A549 (cell line): Measurements from ENCODE around the gene MAP7D3. TPM values are rescaled to one million over a fixed set of nuclear protein-coding genes. Genes with fewer than 3 reads are reported as not detected.

Source experiments
- ATAC-seq, 2 experiments: fragments of 200-7000 bp in 1 of 2; fragments of >200 bp in 1 of 2; cut with Nextera tagmentation in 1 of 2; cut with Tn5 transposase in 1 of 2; 3 replicates each; pipeline versions ENCODE4 v1.8.0 to v1.9.1; 2018 to 2020; ENCODE audit warnings: mild to moderate bottlenecking in 1 of 2, moderate library complexity in 1 of 2
- CTCF ChIA-PET: fragments of 300-600 bp; sonication (Branson Sonifier 250); formaldehyde crosslinking; extraction: SDS; loops from one replicate; lab custom pipeline; 2021; ENCODE audit warnings: antibody characterized with exemption, inconsistent platforms; lab: Yijun Ruan, JAX
- POLR2A ChIA-PET: fragments of 350-600 bp; formaldehyde crosslinking; extraction: SDS; loops from one replicate; lab custom pipeline; 2021; ENCODE audit warnings: antibody characterized with exemption, inconsistent platforms; lab: Yijun Ruan, JAX
- DNase-seq, 2 experiments: peaks; one replicate each; pipeline versions ENCODE4 v3.0.0 to v3.0.0-alpha.2; 2011 to 2016; ENCODE audit warnings: low read depth in 1 of 2, low spot score in 1 of 2
- FAIRE-seq: peaks from 2 replicates; lab custom pipeline; 2011; peaks lifted over from hg19 to GRCh38; lab: Jason Lieb, UNC
- H3K27ac ChIP-seq, 2 experiments: fragments of >200 bp; sonication (Bioruptor Twin); formaldehyde crosslinking; 3 replicates each; pipeline ENCODE4 v1.5.1; 2016 to 2017
- H3K4me1 ChIP-seq: fragments of >200 bp; sonication (Bioruptor Twin); formaldehyde crosslinking; 3 replicates; pipeline ENCODE4 v1.6.1; 2016
- H3K4me2 ChIP-seq: fragments of >200 bp; sonication (Bioruptor Twin); formaldehyde crosslinking; 3 replicates; pipeline ENCODE4 v1.6.1; 2016
- H3K4me3 ChIP-seq: fragments of >200 bp; sonication (Bioruptor Twin); formaldehyde crosslinking; 3 replicates; pipeline ENCODE4 v1.5.1; 2016
- H3K9me3 ChIP-seq: fragments of >200 bp; sonication (Bioruptor Twin); formaldehyde crosslinking; 3 replicates; pipeline ENCODE4 v1.6.1; 2016
- CEBPB ChIP-seq, 2 experiments: fragments of >200 bp in 1 of 2; sonication (Bioruptor Twin) in 1 of 2; formaldehyde crosslinking in 1 of 2; IDR thresholded peaks; 2 replicates each; pipeline ENCODE4 v1.6.1; 2012 to 2016
- CHD2 ChIP-seq: fragments of 150-350 bp; IDR thresholded peaks from 2 replicates; pipeline ENCODE4 v1.6.1; 2014; ENCODE audit warnings: low read length; ENCODE audit not compliant: partially characterized antibody
- EHMT2 ChIP-seq: fragments of 200-600 bp; sonication (generic); IDR thresholded peaks from 2 replicates; pipeline ENCODE4 v1.6.1; 2016; ENCODE audit warnings: antibody characterized with exemption, low read depth, mild to moderate bottlenecking, moderate library complexity
- FOSB ChIP-seq: fragments of 250-450 bp; sonication (Bioruptor Pico); IDR thresholded peaks from 2 replicates; pipeline ENCODE4 v1.5.0; 2020; ENCODE audit warnings: mild to moderate bottlenecking, moderate library complexity
- FOSL2 ChIP-seq, 2 experiments: fragments of 450-650 bp in 1 of 2; fragments of >200 bp in 1 of 2; sonication (Bioruptor Twin) in 1 of 2; formaldehyde crosslinking; IDR thresholded peaks; 2 replicates each; pipeline versions ENCODE4 v1.5.0 to v1.6.1; 2016 to 2020; ENCODE audit warnings: mild to moderate bottlenecking in 1 of 2, moderate library complexity in 1 of 2
- FOXS1 ChIP-seq: fragments of 250-450 bp; sonication (Bioruptor Pico); IDR thresholded peaks from 2 replicates; pipeline ENCODE4 v1.5.0; 2020; ENCODE audit warnings: mild to moderate bottlenecking, moderate library complexity
- HEYL ChIP-seq: fragments of 250-450 bp; sonication (Bioruptor Pico); IDR thresholded peaks from 2 replicates; pipeline ENCODE4 v1.8.0; 2021; ENCODE audit warnings: mild to moderate bottlenecking, moderate library complexity
- JUNB ChIP-seq: fragments of >200 bp; sonication (Bioruptor Twin); formaldehyde crosslinking; IDR thresholded peaks from 2 replicates; pipeline ENCODE4 v1.6.1; 2016
- MAZ ChIP-seq: fragments of 150-350 bp; IDR thresholded peaks from 2 replicates; pipeline ENCODE4 v1.6.1; 2014; ENCODE audit warnings: antibody characterized with exemption, low read depth, low read length, borderline replicate concordance
- NFE2L2 ChIP-seq: fragments of 150-350 bp; conservative IDR thresholded peaks from 2 replicates; pipeline ENCODE4 v1.6.1; 2014; ENCODE audit warnings: low read length
- NPAS2 ChIP-seq: fragments of 250-450 bp; sonication (Bioruptor Pico); IDR thresholded peaks from 2 replicates; pipeline ENCODE4 v1.8.0; 2022; ENCODE audit warnings: mild to moderate bottlenecking, moderate library complexity, borderline replicate concordance
- RARB ChIP-seq: fragments of 250-450 bp; sonication (Bioruptor Pico); IDR thresholded peaks from 2 replicates; pipeline ENCODE4 v1.8.0; 2021; ENCODE audit warnings: mild to moderate bottlenecking, moderate library complexity
- RCOR1 ChIP-seq: fragments of 150-350 bp; IDR thresholded peaks from 2 replicates; pipeline ENCODE4 v1.6.1; 2014; ENCODE audit warnings: antibody characterized with exemption, low read length, low read depth
- RFX5 ChIP-seq: fragments of 450-650 bp; IDR thresholded peaks from 2 replicates; pipeline ENCODE4 v1.7.1; 2014; ENCODE audit warnings: antibody characterized with exemption, mild to moderate bottlenecking, moderate library complexity
- SMC3 ChIP-seq: fragments of >200 bp; sonication (Bioruptor Twin); formaldehyde crosslinking; IDR thresholded peaks from 3 replicates; pipeline ENCODE4 v1.6.1; 2018; ENCODE audit warnings: inconsistent platforms
- SREBF2 ChIP-seq: fragments of 450-650 bp; IDR thresholded peaks from 2 replicates; pipeline ENCODE4 v1.6.1; 2014; ENCODE audit warnings: mild to moderate bottlenecking, moderate library complexity
- TP53 ChIP-seq: fragments of 250-450 bp; sonication (Bioruptor Pico); IDR thresholded peaks from 2 replicates; pipeline ENCODE4 v1.5.0; 2021; ENCODE audit warnings: mild to moderate bottlenecking, moderate library complexity
- ZFP36 ChIP-seq: fragments of 450-650 bp; IDR thresholded peaks from 2 replicates; pipeline ENCODE4 v1.6.1; 2014; ENCODE audit warnings: borderline replicate concordance; ENCODE audit not compliant: partially characterized antibody
- ZSCAN20 ChIP-seq: fragments of 250-450 bp; sonication (Bioruptor Pico); IDR thresholded peaks from 2 replicates; pipeline ENCODE4 v1.8.0; 2022; ENCODE audit warnings: mild to moderate bottlenecking, moderate library complexity
- WGBS: methylation state at CpG from one replicate; pipeline ENCODE4 v1.1.6; 2017; ENCODE audit errors: missing lambda C conversion rate; 5-methylcytosine and 5-hydroxymethylcytosine counted together
- polyA plus RNA-seq, 4 experiments: library from polyadenylated mRNA; depleted of rRNA in 3 of 4; stranded (reverse); fragments of >200 nt; fragmentation: RNase III in 1 of 4; extraction: RNeasy Plus Mini Kit Qiagen cat#74134 plus additional on column Dnase treatment in 1 of 4; gene quantifications; 2 replicates in 3 of 4; 3 replicates in 1 of 4; pipeline ENCODE4 v1.2.3, GENCODE V29; 2011 to 2017
- TF ChIP-seq, protein P1 (sequence below): fragments of 250-450 bp; sonication (Bioruptor Pico); IDR thresholded peaks from 2 replicates; pipeline ENCODE4 v1.5.0; 2020; ENCODE audit warnings: low read depth, mild to moderate bottlenecking, moderate library complexity
- TF ChIP-seq, protein P2 (sequence below): IDR thresholded peaks from 2 replicates; pipeline ENCODE4 v1.6.1; 2012
- TF ChIP-seq, protein P3 (sequence below): fragments of >200 bp; sonication (Bioruptor Twin); formaldehyde crosslinking; IDR thresholded peaks from 2 replicates; pipeline ENCODE4 v1.6.1; 2016
- TF ChIP-seq, protein P4 (sequence below): IDR thresholded peaks from 2 replicates; pipeline ENCODE4 v1.6.1; 2012; ENCODE audit warnings: low read depth, borderline replicate concordance

Gene MAP7D3
- polyA plus RNA-seq, 2 of the 4 experiments (the other 2 are of a cell fraction), result 9.9 to 13.1 TPM

DNA sequence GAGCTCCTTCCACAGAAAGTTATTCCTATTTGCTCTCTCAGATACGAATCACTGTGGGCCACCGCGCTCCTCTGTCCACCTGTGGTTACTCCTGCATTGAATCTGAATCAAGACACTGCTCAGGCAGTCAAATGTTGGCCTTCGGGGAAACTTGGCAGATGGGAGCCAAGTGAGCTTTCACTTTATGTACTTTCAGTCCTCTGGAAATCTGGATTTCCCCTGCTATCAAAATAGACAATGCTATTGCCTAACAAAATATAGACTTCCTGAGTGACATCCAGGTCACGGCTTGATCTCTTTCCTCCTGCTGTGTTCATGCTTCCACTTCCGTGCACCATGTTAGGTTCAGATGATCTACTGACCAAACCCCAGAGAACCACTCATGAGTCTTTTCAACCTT is 60.0 kb downstream of the MAP7D3 start:
- 82% methylated on average over 6 of the region's 6 CpGs for WGBS

DNA sequence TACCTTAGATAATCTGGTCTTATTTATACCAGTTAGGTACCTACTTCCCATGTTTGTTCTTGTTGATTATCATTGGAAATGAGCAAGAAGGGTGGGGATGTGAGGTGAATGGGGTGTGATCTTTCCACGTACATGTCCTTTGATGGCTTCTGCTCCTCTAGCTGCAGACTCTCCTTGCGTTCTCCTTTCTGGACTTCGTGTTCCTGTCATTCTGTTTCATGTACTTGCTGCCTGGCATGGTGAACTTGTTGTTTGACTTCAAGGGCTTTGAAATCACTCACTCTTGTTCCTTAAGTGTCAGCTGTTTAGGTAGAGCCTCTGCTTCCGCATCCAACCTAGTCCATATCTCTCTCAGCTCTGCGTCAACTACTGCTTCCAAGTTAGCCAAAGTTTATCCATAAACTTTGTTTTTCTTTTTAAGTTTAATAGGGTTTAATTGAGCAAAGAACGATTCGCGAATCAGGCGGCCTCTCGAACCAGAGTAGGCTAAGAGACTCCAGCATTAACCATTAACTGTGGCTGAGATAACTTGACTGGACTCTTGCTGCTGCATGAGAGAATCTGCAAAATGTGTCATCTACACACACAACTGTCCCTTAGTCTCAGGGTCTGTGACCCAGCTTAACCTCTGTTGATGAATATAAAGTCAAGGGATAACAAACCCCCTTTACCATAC is 61.0 kb downstream of the MAP7D3 start:
- no peak for TF ChIP-seq SMC3
- TF ChIP-seq ZSCAN20, result no peak
- TF ChIP-seq JUNB, result no peak
- TF ChIP-seq RFX5, result no peak
- TF ChIP-seq TP53, result no peak
- no peak for TF ChIP-seq NPAS2 (CRISPR knock-in tag)
- no peak for TF ChIP-seq FOSL2 (IDR thresholded peaks at IDR 0.05)
- no peak for TF ChIP-seq FOSL2 (CRISPR knock-in tag; IDR thresholded peaks at IDR 0.05)
- TF ChIP-seq, protein P1, sequence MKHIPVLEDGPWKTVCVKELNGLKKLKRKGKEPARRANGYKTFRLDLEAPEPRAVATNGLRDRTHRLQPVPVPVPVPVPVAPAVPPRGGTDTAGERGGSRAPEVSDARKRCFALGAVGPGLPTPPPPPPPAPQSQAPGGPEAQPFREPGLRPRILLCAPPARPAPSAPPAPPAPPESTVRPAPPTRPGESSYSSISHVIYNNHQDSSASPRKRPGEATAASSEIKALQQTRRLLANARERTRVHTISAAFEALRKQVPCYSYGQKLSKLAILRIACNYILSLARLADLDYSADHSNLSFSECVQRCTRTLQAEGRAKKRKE (CRISPR knock-in tag), result no peak
- no peak for TF ChIP-seq MAZ
- TF ChIP-seq, protein P2, sequence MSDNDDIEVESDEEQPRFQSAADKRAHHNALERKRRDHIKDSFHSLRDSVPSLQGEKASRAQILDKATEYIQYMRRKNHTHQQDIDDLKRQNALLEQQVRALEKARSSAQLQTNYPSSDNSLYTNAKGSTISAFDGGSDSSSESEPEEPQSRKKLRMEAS, result no peak
- TF ChIP-seq CHD2, result no peak
- TF ChIP-seq, protein P3, sequence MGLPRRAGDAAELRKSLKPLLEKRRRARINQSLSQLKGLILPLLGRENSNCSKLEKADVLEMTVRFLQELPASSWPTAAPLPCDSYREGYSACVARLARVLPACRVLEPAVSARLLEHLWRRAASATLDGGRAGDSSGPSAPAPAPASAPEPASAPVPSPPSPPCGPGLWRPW, result no peak
- TF ChIP-seq HEYL, result no peak
- TF ChIP-seq NFE2L2, result no peak
- no peak for TF ChIP-seq RARB (CRISPR knock-in tag)
- TF ChIP-seq RCOR1, result no peak
- TF ChIP-seq, protein P4, sequence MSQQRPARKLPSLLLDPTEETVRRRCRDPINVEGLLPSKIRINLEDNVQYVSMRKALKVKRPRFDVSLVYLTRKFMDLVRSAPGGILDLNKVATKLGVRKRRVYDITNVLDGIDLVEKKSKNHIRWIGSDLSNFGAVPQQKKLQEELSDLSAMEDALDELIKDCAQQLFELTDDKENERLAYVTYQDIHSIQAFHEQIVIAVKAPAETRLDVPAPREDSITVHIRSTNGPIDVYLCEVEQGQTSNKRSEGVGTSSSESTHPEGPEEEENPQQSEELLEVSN, result no peak
- TF ChIP-seq EHMT2, result no peak
- 84% methylated on average over 10 of the region's 10 CpGs for WGBS
- Histone ChIP-seq H3K9me3 (no peaks in the 10 kb centered on the region), H3K27ac (no peak overlapping the region), H3K4me1 (peaks cover 13% of the 10 kb centered on the region), H3K4me2 (no peak overlapping the region), H3K4me3 (no peak overlapping the region)
- ChIA-PET CTCF (interaction anchor here (0.6 to 1.6 kb wide), 4 partner anchors 21 to 28 kb away, joined by 3 to 5 read pairs (median 3); no protein-coding TSS in a partner anchor), POLR2A (no interaction called here)
- DNase-seq (no peak), FAIRE-seq (no peak), ATAC-seq (no peak)

More for the DNA sequence above, 60.0 kb downstream of the MAP7D3 start:
- H3K4me3 ChIP-seq, result no peak overlapping the region
- TF ChIP-seq, protein P1 (CRISPR knock-in tag), result no peak
- no peak for TF ChIP-seq FOSB (CRISPR knock-in tag)
- ATAC-seq (no peak), FAIRE-seq (no peak), DNase-seq (no peak)
- H3K27ac ChIP-seq, result no peak overlapping the region
- H3K4me1 ChIP-seq, result peaks cover 4% of the 10 kb centered on the region
- POLR2A ChIA-PET, result no interaction called here
- H3K4me2 ChIP-seq, result no peak overlapping the region
- H3K9me3 ChIP-seq, result no peaks in the 10 kb centered on the region
- CTCF ChIA-PET, result interaction anchor here (0.6 to 2.2 kb wide), 6 partner anchors 18 to 163 kb away, joined by 3 to 6 read pairs (median 4); no protein-coding TSS in a partner anchor

DNA sequence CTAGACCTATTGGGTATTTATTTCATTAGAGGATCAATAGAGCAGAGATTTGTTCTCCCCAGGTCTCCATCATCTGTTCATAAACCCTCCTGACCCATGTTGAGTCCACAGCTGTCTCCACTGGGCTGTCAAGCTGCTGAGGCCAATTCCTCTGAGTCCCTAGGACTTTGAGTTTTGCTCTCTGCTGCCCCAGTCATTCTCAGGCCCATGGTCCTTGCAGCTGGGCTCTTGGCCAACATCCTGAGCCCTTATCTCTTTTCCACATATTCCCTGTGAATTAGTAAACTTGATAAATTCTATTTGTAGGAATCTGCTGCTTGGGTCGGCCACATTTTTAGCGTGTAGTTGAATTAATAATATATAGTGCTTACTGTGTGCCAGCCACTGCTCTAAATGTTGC is 62.0 kb downstream of the MAP7D3 start:
- ATAC-seq, result no peak
- DNase-seq, result no peak
- H3K4me1 ChIP-seq, result peaks cover 22% of the 10 kb centered on the region
- CTCF ChIA-PET, result interaction anchor here (1.9 kb wide), 1 partner anchor 161 kb away, joined by 9 read pairs; no protein-coding TSS in a partner anchor
- 94% methylated on average over 2 of the region's 2 CpGs for WGBS
- no peak for TF ChIP-seq FOXS1 (CRISPR knock-in tag)
- TF ChIP-seq ZFP36, result no peak
- TF ChIP-seq CEBPB (IDR thresholded peaks at IDR 0.05), result no peak
- TF ChIP-seq SREBF2, result no peak
- H3K27ac ChIP-seq, result no peak overlapping the region
- POLR2A ChIA-PET, result no interaction called here
- FAIRE-seq, result no peak
- no peak overlapping the region for H3K4me2 ChIP-seq
- no peak overlapping the region for H3K4me3 ChIP-seq
- no peaks in the 10 kb centered on the region for H3K9me3 ChIP-seq
